Spleen (tissue), 11 donors: ENCODE measurements around the gene GABARAPL2. TPM values are rescaled to one million over a fixed set of nuclear protein-coding genes. Genes with fewer than 3 reads are reported as not detected.

Experiments used
- DNase-seq: peaks from one replicate; pipeline ENCODE4 v3.0.0-alpha.2; 2020
- H3K27ac ChIP-seq, 8 donors: fragments of 200-600 bp; sonication (generic) in 7 of 8; 1 replicate in 4 of 8; 2 replicates in 4 of 8; pipeline versions ENCODE4 v1.5.0 to v1.8.0; 2016 to 2021; ENCODE audit warnings: inconsistent platforms in 4 of 8, mild to moderate bottlenecking in 4 of 8, moderate library complexity in 1 of 8
- H3K27me3 ChIP-seq, 7 donors: fragments of 200-600 bp; sonication (generic) in 6 of 7; replicated peaks in 1 of 7; 1 replicate in 4 of 7; 2 replicates in 3 of 7; pipeline versions ENCODE4 v1.5.0 to v1.8.0; 2016 to 2021; ENCODE audit warnings: inconsistent platforms in 3 of 7, mild to moderate bottlenecking in 1 of 7
- H3K36me3 ChIP-seq, 6 donors: fragments of 200-600 bp; sonication (generic) in 5 of 6; 1 replicate in 4 of 6; 2 replicates in 2 of 6; pipeline versions ENCODE4 v1.5.0 to v1.8.0; 2016 to 2021; ENCODE audit warnings: inconsistent platforms in 2 of 6
- H3K4me1 ChIP-seq, 6 donors: fragments of 200-600 bp; sonication (generic) in 5 of 6; 1 replicate in 3 of 6; 2 replicates in 3 of 6; pipeline versions ENCODE4 v1.5.0 to v1.8.0; 2016 to 2021; ENCODE audit warnings: inconsistent platforms in 3 of 6
- H3K4me3 ChIP-seq, 8 donors: fragments of 200-600 bp; sonication (generic) in 7 of 8; 1 replicate in 4 of 8; 2 replicates in 4 of 8; pipeline versions ENCODE4 v1.5.0 to v1.8.0; 2016 to 2021; ENCODE audit warnings: inconsistent platforms in 4 of 8, mild to moderate bottlenecking in 4 of 8, moderate library complexity in 2 of 8
- H3K9me3 ChIP-seq, 8 donors: fragments of 200-600 bp; sonication (generic) in 7 of 8; 1 replicate in 4 of 8; 2 replicates in 4 of 8; pipeline versions ENCODE4 v1.5.0 to v1.8.0; 2016 to 2021; ENCODE audit warnings: inconsistent platforms in 4 of 8
- POLR2A ChIP-seq, 3 donors: fragments of 450-650 bp; IDR thresholded peaks; one replicate each; pipeline ENCODE4 v1.5.1; 2017; ENCODE audit warnings: antibody characterized with exemption in 3 of 3, mild to moderate bottlenecking in 1 of 3
- POLR2AphosphoS5 ChIP-seq, 3 donors: sonication (generic); formaldehyde crosslinking; IDR thresholded peaks; one replicate each; pipeline ENCODE4 v1.5.1; 2017; ENCODE audit warnings: antibody characterized with exemption in 3 of 3
- WGBS, 5 donors: extraction: QIAGEN DNeasy Blood & Tissue Kit in 3 of 5; methylation state at CpG; one replicate each; pipeline versions ENCODE4 v1.1.5 to v1.1.7; 2013 to 2018; 5-methylcytosine and 5-hydroxymethylcytosine counted together
- intact Hi-C: fragments of 100-400 bp; cut with DNase I; formaldehyde crosslinking; loops from one replicate; pipeline ENCODE4 v1.15.0; 2023; ENCODE audit warnings: low total_unique reads
- polyA plus RNA-seq, 3 donors: library from polyadenylated mRNA; stranded (reverse); fragments of 200-250 nt; gene quantifications; one replicate each; pipeline ENCODE4 v1.2.1, GENCODE V29; 2013
- total RNA-seq, 7 donors: library from RNA; depleted of rRNA in 3 of 7; stranded (reverse); fragments of >200 nt in 3 of 7; fragmentation: NEBNext Ultra II Directional in 4 of 7; extraction: Animal tissue kit (Norgen Biotek cat#: 25700) in 4 of 7; gene quantifications; one replicate each; pipeline versions ENCODE4 v1.1.0 to v1.2.1, GENCODE V29; 2016 to 2021
- TF ChIP-seq, protein P1 (sequence below), 11 experiments: fragments of 200-600 bp in 7 of 11; fragments of 450-650 bp in 4 of 11; sonication (generic) in 4 of 11; IDR thresholded peaks in 8 of 11; conservative IDR thresholded peaks in 3 of 11; 1 replicate in 7 of 11; 2 replicates in 4 of 11; pipeline versions ENCODE4 v1.4.0 to v1.8.0; 2016 to 2021; ENCODE audit warnings: antibody characterized with exemption in 11 of 11, inconsistent platforms in 4 of 11, mild to moderate bottlenecking in 1 of 11
- donor health status: healthy with polysubstance abuse.
- donor health status: DM: no; HTN: no; CAD: no; lungs with moderate emphysema.
- donor health status: DM: no; HTN: no; CAD: no.
- donor health status: Bipolar disorder and iron deficiency.
- donor health status: healthy.
- donor health status: DM: no; HTN: no; CAD: no.
- donor health status: DM: yes; HTN: yes; CAD: no.

GABARAPL2 gene
- total and polyA plus RNA-seq, 10 donors, result 86.6 to 169 (median 123) TPM

- H3K36me3 ChIP-seq, result peaks cover 0 to 59% (median 37%) of the 10 kb centered on the region in 6 donors
- 73 to 82% (median 75%) methylated on average over 20 of the region's 20 CpGs for WGBS, 5 donors
- no peaks in the 10 kb centered on the region for H3K27me3 ChIP-seq
- H3K4me1 ChIP-seq, result peaks cover 11 to 47% (median 37%) of the 10 kb centered on the region in 6 donors
- intact Hi-C loops, result loop anchor here (5.0 to 10.0 kb wide), 2 partner anchors 53 to 156 kb away; partner anchors contain the start of genes GABARAPL2 and TMEM170A
- H3K27ac ChIP-seq, result peak overlapping the region in 5 of 8 donors; percentile 55 to 97 (median 96)
- no peaks in the 10 kb centered on the region for H3K9me3 ChIP-seq
- TF ChIP-seq POLR2A (IDR thresholded peaks at IDR 0.05) (no peak), POLR2AphosphoS5 (IDR thresholded peaks at IDR 0.05) (peak in 2 of 3 donors; percentile 40 to 71)
- peak; percentile 80 for DNase-seq
- H3K4me3 ChIP-seq, result peak overlapping the region in 1 of 8 donors; percentile 39
These were observed 54.4 kb downstream of the GABARAPL2 start for GRCh38 chr16:75620326-75621169.

DNA sequence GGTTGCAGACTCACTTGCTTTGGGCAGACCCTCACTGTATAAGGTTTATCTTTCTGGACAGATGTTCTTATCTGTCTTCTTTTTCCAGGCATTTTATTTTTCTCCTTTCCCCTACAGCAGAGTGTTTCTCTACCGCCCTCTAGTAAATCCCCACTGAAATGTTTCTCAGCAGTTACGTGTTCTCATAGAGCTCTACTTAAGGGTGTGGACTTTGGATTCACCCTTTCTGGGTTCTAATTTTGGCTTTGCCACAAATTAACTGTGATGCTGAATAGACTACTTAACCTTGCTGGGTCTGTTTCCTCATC is 54.9 kb downstream of the GABARAPL2 start:
- no peak for DNase-seq
- peak overlapping the region in 5 of 8 donors; percentile 55 to 97 (median 96) for H3K27ac ChIP-seq
- TF ChIP-seq POLR2AphosphoS5 (IDR thresholded peaks at IDR 0.05), result no peak
- TF ChIP-seq, protein P1, sequence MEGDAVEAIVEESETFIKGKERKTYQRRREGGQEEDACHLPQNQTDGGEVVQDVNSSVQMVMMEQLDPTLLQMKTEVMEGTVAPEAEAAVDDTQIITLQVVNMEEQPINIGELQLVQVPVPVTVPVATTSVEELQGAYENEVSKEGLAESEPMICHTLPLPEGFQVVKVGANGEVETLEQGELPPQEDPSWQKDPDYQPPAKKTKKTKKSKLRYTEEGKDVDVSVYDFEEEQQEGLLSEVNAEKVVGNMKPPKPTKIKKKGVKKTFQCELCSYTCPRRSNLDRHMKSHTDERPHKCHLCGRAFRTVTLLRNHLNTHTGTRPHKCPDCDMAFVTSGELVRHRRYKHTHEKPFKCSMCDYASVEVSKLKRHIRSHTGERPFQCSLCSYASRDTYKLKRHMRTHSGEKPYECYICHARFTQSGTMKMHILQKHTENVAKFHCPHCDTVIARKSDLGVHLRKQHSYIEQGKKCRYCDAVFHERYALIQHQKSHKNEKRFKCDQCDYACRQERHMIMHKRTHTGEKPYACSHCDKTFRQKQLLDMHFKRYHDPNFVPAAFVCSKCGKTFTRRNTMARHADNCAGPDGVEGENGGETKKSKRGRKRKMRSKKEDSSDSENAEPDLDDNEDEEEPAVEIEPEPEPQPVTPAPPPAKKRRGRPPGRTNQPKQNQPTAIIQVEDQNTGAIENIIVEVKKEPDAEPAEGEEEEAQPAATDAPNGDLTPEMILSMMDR (IDR thresholded peaks at IDR 0.05 in 8 of 11, conservative IDR thresholded peaks at IDR 0.05 in 3 of 11), result peak in 5 of 11 experiments; percentile 9 to 43 (median 18)
- no peaks in the 10 kb centered on the region for H3K27me3 ChIP-seq
- 15 to 26% (median 17%) methylated on average over 2 of the region's 2 CpGs for WGBS, 5 donors
- H3K4me1 ChIP-seq, result peaks cover 11 to 47% (median 37%) of the 10 kb centered on the region in 6 donors
- intact Hi-C loops, result loop anchor here (5.0 to 10.0 kb wide), 2 partner anchors 54 to 156 kb away; partner anchors contain the start of genes GABARAPL2 and TMEM170A
- peaks cover 0 to 59% (median 36%) of the 10 kb centered on the region in 6 donors for H3K36me3 ChIP-seq
- peak overlapping the region in 1 of 8 donors; percentile 94 for H3K4me3 ChIP-seq
- H3K9me3 ChIP-seq, result no peaks in the 10 kb centered on the region

DNA sequence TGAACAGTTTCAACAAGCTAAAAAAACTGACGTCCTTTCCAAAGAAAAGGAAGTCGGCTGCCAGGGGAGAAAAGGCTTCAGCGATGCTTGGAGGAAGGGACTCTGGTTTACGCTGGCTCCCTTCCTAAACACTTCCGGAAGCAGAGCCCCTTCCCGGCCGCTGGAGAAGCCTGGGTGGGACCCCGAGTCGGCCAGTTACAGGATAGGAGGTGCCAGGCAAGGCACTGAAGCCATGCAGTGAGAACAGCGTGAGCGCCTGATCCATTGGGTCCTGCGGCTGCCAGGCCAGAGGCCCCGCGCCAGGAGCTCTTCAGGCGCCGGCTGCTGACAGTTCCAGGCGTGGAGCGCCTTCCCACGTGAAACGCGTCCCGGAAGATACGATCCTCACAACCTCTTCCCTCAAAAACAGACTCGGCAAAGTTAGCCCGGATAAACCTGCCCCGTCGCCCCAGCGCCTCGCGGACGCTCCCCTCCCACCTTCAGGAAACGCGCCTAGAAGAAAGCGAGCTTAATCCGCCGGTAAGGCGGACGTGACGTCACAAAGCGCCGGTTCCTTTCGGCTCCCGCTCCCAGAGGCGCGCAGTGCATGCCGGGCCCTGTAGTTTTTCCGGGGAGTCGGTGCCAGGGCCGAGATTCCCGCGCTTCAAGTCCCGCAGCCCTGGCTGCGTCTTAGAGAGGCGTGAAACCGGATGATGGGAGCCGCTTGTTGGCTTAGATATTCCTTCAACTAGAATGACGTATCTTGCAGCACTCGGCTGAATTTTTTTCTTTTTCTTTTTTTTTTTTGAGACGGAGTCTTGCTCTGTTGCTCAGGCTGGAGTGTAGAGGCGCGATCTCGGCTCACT is 56.8 kb downstream of the GABARAPL2 start, which contains the start of gene ADAT1:
Gene ADAT1, minus strand, starts transcription at position 521 of the 845 bp plus-strand sequence. CDS start 2,482 bp downstream, outside the sequence.
- 1% methylated on average over 45 to 62 of the region's 62 CpGs for WGBS, 5 donors
- H3K36me3 ChIP-seq, result peaks cover 0 to 59% (median 38%) of the 10 kb centered on the region in 6 donors
- TF ChIP-seq POLR2A (IDR thresholded peaks at IDR 0.05) (peak; percentile 58 to 80 (median 74)), POLR2AphosphoS5 (IDR thresholded peaks at IDR 0.05) (peak; percentile 97 to 99 (median 98))
- TF ChIP-seq, protein P1 (IDR thresholded peaks at IDR 0.05 in 8 of 11, conservative IDR thresholded peaks at IDR 0.05 in 3 of 11), result peak in 3 of 11 experiments; percentile 17 to 47 (median 38)
- peaks cover 14 to 62% (median 46%) of the 10 kb centered on the region in 6 donors for H3K4me1 ChIP-seq
- H3K27me3 ChIP-seq, result no peaks in the 10 kb centered on the region
- H3K27ac ChIP-seq, result peak within 1 kb of the TSS; percentile 89 to 97 (median 94)
- peak; percentile 100 for DNase-seq
- no peaks in the 10 kb centered on the region for H3K9me3 ChIP-seq
- intact Hi-C loops, result loop anchor here (5.0 to 10.0 kb wide), 2 partner anchors 56 to 158 kb away; partner anchors contain the start of genes GABARAPL2 and TMEM170A
- peak within 1 kb of the TSS; percentile 62 to 94 (median 78) for H3K4me3 ChIP-seq

- no peaks in the 10 kb centered on the region for H3K27me3 ChIP-seq
- no peak overlapping the region for H3K4me3 ChIP-seq
- H3K36me3 ChIP-seq, result peaks cover 3 to 59% (median 45%) of the 10 kb centered on the region in 6 donors
- DNase-seq, result no peak
- H3K9me3 ChIP-seq, result no peaks in the 10 kb centered on the region
- H3K27ac ChIP-seq, result no peak overlapping the region
- intact Hi-C loops, result loop anchor here (5.0 to 10.0 kb wide), 2 partner anchors 58 to 160 kb away; partner anchors contain the start of genes GABARAPL2 and TMEM170A
- TF ChIP-seq POLR2AphosphoS5 (IDR thresholded peaks at IDR 0.05) (no peak), POLR2A (IDR thresholded peaks at IDR 0.05) (no peak)
- TF ChIP-seq, protein P1 (IDR thresholded peaks at IDR 0.05 in 8 of 11, conservative IDR thresholded peaks at IDR 0.05 in 3 of 11), result no peak
- peaks cover 14 to 60% (median 51%) of the 10 kb centered on the region in 6 donors for H3K4me1 ChIP-seq
- 80 to 92% (median 89%) methylated on average over 4 of the region's 4 CpGs for WGBS, 5 donors
These were observed 58.7 kb downstream of the GABARAPL2 start for GRCh38 chr16:75624921-75625334.
